Large intestine (tissue), 3 donors: ENCODE data around the gene MLLT3. TPM values are rescaled to one million over a fixed set of nuclear protein-coding genes. Genes with fewer than 3 reads are reported as not detected.
A peak's percentile ranks its signal among the peaks of the same experiment; 100 is the strongest.

ENCODE experiments used
- DNase-seq, 2 donors: peaks; one replicate each; pipeline versions ENCODE4 v3.0.0 to v3.0.0-alpha.2; 2013
- H3K27ac ChIP-seq: one replicate; pipeline ENCODE4 v1.5.1; 2013; ENCODE audit warnings: low read length
- H3K27me3 ChIP-seq: 2 replicates; pipeline ENCODE4 v1.6.1; 2013; ENCODE audit warnings: low read length; ENCODE audit not compliant: control insufficient read depth, insufficient read depth
- H3K36me3 ChIP-seq: 2 replicates; pipeline ENCODE4 v1.6.1; 2013; ENCODE audit warnings: low read length; ENCODE audit not compliant: control insufficient read depth, insufficient read depth
- H3K4me1 ChIP-seq: one replicate; pipeline ENCODE4 v1.6.1; 2013; ENCODE audit warnings: low read length; ENCODE audit not compliant: control insufficient read depth, insufficient read depth
- H3K4me3 ChIP-seq: one replicate; pipeline ENCODE4 v1.5.1; 2013; ENCODE audit warnings: low read length
- H3K9me3 ChIP-seq: one replicate; pipeline ENCODE4 v1.6.1; 2013; ENCODE audit warnings: mild to moderate bottlenecking, low read depth, low read length, moderate library complexity; ENCODE audit not compliant: control insufficient read depth
- WGBS: methylation state at CpG from one replicate; pipeline ENCODE4 v1.1.5; 2013; ENCODE audit warnings: low lambda C conversion rate; ENCODE audit not compliant: insufficient coverage; 5-methylcytosine and 5-hydroxymethylcytosine counted together
- polyA plus RNA-seq: library from polyadenylated mRNA; unstranded; fragments of 120-200 nt; gene quantifications from one replicate; pipeline ENCODE4 v1.2.1, GENCODE V29; 2013

Gene MLLT3
- polyA plus RNA-seq, 1 donor, result 25.0 TPM

DNA sequence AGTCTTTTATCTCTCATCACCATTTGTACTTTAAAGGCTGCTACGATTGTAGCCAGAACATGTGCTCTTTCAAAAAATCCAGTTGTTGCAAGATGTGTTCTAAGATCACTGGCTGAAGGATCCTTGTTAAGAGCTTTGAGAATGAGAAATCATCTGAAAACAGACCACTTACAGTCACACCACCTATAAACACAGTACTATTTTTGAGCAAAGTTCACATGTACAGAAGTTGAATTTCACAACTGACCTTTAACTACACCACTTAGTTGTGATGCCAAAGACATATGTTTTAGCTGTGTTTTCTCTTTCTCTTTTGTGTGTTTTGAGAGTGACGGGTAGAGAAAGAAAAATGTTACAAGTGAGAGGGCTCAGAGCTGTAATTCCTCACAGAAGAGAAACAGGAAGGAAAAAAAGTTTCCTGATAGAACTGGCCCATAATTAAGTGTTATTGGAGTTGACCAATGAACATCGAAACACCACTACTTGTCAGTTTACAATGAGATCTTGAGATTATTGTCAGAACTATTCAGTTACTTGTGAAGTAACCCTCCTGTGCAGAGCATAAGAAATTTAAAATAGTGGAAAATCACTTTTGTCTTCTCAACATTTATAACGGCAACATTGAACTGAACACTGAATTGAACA is 245.4 kb downstream of the MLLT3 start:
- Histone ChIP-seq H3K36me3 (no peaks in the 10 kb centered on the region), H3K4me3 (peak overlapping the region; percentile 24), H3K27ac (peak overlapping the region; percentile 65), H3K27me3 (no peaks in the 10 kb centered on the region), H3K9me3 (no peaks in the 10 kb centered on the region), H3K4me1 (peaks cover 6% of the 10 kb centered on the region)
- WGBS, result 67% methylated on average over 1 of the region's 4 CpGs
- DNase-seq, result peak; percentile 30 to 66

DNA sequence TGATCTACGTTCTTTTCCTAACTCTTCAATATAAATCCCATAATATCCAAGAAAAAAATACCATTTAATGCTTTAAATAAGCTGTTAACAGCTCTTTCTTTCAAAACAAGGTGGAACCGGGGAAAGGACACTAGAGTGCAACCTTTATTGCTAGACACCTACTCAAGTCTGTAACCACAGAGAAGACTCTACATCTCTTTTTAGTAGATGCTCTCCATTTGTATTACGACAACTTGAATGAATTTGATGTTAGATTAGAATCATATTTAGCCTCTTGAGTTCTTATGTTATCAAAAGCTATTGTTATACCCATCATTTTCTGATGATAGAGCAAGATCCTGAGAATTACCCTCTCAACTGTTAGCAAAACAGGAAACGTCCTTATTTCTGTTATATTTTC is 246.3 kb downstream of the MLLT3 start:
- no peak overlapping the region for H3K4me3 ChIP-seq
- DNase-seq, result no peak
- peaks cover 6% of the 10 kb centered on the region for H3K4me1 ChIP-seq
- H3K36me3 ChIP-seq, result no peaks in the 10 kb centered on the region
- no peaks in the 10 kb centered on the region for H3K27me3 ChIP-seq
- no peaks in the 10 kb centered on the region for H3K9me3 ChIP-seq
- 100% methylated on average over 2 of the region's 4 CpGs for WGBS
- peak overlapping the region; percentile 38 for H3K27ac ChIP-seq

DNA sequence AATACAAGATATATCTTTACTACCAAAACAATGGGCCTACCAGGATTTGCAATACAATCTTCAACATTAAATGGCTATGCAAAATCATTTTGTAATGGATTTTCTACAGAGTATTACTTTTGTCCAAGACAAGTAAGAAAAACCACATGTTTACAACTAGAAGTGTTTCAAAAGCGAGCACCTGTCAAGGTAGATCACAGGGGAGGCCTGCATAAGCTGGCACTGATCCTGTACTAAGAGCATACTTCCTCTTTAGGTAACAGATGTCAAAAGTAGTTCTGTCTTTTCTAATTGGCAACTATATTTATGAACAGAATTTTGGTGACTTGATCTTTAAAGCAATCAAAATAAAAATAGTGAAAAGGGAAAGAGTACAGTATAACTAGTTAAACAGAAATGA is 249.0 kb downstream of the MLLT3 start:
- H3K27ac ChIP-seq, result no peak overlapping the region
- H3K27me3 ChIP-seq, result no peaks in the 10 kb centered on the region
- DNase-seq, result no peak
- no peak overlapping the region for H3K4me3 ChIP-seq
- no peaks in the 10 kb centered on the region for H3K9me3 ChIP-seq
- H3K4me1 ChIP-seq, result peaks cover 6% of the 10 kb centered on the region
- no peaks in the 10 kb centered on the region for H3K36me3 ChIP-seq
- no CpG with 5 or more reads among the region's 1 CpG for WGBS

DNA sequence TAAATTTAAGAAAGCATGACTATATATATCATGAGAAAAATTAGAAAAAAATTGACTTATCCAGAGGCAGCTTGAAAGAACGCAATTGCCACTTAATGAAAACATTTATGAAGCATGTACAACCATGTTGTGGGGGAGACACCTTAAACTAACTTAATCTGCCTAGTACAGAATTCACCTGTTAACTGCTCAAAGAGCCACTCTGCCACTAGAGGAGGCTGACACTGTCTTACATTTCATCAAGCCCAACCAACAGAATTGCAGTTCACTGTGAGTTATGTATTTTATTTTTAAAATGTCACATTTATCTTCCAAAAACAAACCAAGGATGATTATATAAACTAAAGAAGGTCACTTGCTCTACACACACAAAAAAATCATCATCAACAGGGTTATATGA is 252.9 kb downstream of the MLLT3 start:
- DNase-seq, result no peak
- Histone ChIP-seq H3K9me3 (no peaks in the 10 kb centered on the region), H3K36me3 (no peaks in the 10 kb centered on the region), H3K27ac (no peak overlapping the region), H3K4me3 (no peak overlapping the region), H3K4me1 (no peaks in the 10 kb centered on the region), H3K27me3 (no peaks in the 10 kb centered on the region)
- WGBS, result no CpG with 5 or more reads among the region's 1 CpG

DNA sequence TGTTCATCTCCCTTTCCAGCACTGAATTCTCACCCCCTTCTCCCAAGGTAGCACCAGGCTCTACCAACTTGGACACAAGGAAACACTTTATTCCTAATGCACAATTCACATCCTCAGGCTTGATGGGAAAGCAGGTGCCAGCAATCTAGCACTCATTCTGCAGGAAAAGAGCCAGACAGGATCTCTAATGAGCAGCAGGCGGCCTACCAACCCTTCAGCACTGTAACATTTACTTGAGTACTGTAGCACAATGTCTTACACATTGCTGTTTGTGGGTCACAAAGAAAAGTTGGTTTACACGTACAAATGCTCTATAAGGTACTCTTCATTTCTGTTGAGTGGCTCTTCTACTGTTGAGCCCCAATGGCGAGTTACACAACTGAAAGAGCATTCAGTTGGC is 254.4 kb downstream of the MLLT3 start:
- Histone ChIP-seq H3K36me3 (peaks cover 6% of the 10 kb centered on the region), H3K9me3 (no peaks in the 10 kb centered on the region), H3K27me3 (no peaks in the 10 kb centered on the region), H3K4me3 (no peak overlapping the region), H3K4me1 (no peaks in the 10 kb centered on the region), H3K27ac (no peak overlapping the region)
- DNase-seq, result no peak
- WGBS, result no CpG with 5 or more reads among the region's 3 CpGs

DNA sequence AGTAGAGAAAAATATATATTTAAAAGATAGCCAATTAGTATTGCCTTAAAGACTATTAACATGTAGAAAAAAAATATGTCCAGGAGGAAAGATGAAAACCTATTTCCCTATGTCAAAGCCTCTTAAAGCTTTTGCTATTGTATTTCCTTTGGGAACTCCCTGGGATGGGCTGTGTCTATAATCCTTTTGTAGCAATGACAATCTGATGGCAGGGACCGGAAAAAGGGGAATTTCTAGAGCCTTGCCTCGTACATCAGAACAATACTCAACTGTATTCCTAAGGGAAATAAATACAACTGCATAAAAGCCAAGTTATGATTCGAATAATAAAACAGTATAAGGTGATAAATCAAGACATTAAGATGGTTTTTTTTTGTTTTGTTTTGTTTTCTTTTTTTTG is 257.3 kb downstream of the MLLT3 start:
- H3K36me3 ChIP-seq, result peaks cover 19% of the 10 kb centered on the region
- no peak overlapping the region for H3K4me3 ChIP-seq
- no peaks in the 10 kb centered on the region for H3K9me3 ChIP-seq
- no peak overlapping the region for H3K27ac ChIP-seq
- no peaks in the 10 kb centered on the region for H3K27me3 ChIP-seq
- no peaks in the 10 kb centered on the region for H3K4me1 ChIP-seq
- 80% methylated on average over 1 of the region's 3 CpGs for WGBS
- no peak for DNase-seq

DNA sequence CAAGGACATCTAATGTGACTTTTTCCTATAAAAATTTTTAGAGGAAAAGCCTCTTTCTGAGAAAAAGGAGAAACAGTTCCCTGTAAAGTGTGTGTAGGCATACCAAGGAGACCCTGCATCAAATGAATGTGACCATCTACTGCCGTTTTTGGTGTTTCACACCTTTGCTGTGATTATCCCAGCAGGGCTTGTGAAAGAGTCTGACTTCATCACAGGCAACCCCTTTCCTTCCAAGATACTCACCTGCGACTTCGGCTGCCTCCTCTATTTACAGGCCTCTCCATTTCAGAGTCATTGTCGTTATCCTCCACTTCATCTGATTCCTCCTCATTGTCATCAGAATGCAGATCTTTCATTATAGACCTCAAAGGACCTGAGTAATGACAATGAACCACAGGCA is 259.1 kb downstream of the MLLT3 start:
- 80% methylated on average over 2 of the region's 4 CpGs for WGBS

DNA sequence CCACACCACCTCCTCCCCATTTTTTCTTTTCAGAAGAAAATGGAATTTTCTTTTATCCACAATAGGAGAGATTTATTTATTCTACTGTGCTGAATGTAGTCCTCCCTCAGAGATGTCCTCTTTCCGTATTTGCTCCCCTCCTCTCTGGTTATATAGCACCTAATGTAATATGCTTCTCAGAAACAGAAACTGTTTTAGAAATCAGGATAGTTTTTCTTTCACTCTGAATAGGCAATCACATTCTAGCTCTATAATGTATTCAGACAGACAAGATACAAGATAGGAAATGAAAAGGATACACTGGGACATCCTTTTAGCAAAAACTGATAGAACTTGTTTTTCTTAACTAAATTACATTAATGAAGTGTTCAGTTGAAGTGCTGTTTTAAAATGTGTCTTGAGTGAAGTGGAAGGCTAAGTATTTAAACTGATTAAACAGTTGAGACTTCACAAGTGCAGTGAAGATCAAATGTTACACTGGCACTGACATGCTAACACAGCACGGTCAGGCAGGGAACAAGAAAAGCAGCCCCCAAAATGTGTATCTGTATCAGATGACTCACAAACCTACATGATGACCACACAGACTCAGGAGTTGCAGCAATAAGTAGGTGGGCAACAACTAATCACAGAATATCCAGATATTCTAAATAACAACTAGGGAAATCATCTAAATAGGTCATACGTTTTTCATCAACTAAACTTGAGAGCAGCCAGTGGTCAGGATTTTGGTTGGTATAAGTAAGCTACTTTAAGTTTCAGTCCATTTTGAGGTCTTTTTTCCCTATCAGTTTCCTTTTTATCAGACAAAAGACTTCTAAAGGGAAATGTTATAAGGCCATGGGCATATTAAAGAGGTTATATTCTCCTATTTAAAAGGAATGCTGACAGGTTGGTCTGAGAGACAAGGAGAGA is 260.4 kb downstream of the MLLT3 start:
- no peaks in the 10 kb centered on the region for H3K27me3 ChIP-seq
- WGBS, result 60% methylated on average over 1 of the region's 3 CpGs
- H3K9me3 ChIP-seq, result no peaks in the 10 kb centered on the region
- no peak overlapping the region for H3K27ac ChIP-seq
- H3K36me3 ChIP-seq, result peaks cover 19% of the 10 kb centered on the region
- H3K4me1 ChIP-seq, result peaks cover 7% of the 10 kb centered on the region
- no peak for DNase-seq
- H3K4me3 ChIP-seq, result no peak overlapping the region

More for the DNA sequence above, 259.1 kb downstream of the MLLT3 start:
- Histone ChIP-seq H3K36me3 (peaks cover 19% of the 10 kb centered on the region), H3K4me1 (no peaks in the 10 kb centered on the region), H3K9me3 (no peaks in the 10 kb centered on the region), H3K27ac (no peak overlapping the region), H3K4me3 (no peak overlapping the region), H3K27me3 (no peaks in the 10 kb centered on the region)
- DNase-seq, result no peak

DNA sequence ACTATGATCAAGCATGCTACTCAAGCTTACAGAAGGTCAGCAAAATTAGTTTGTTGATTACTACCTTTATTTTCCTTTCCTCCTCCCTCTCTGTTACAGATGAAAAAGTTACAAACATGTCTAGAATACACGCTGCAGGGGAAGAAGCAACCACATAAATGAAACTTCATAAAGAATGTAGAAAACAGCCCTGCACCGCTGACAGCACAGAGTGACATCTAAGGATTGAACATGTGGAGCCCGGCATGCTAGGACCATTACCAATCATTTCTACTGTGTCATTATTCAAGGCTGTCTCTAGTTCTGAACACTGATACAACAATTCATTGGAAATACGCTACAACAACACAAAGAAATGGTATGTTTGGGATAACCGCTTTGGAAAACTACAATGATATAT is 261.1 kb downstream of the MLLT3 start:
- no peak for DNase-seq
- Histone ChIP-seq H3K36me3 (peaks cover 19% of the 10 kb centered on the region), H3K4me3 (no peak overlapping the region), H3K27ac (no peak overlapping the region), H3K27me3 (no peaks in the 10 kb centered on the region), H3K9me3 (no peaks in the 10 kb centered on the region), H3K4me1 (peaks cover 14% of the 10 kb centered on the region)
- 100% methylated on average over 1 of the region's 5 CpGs for WGBS

DNA sequence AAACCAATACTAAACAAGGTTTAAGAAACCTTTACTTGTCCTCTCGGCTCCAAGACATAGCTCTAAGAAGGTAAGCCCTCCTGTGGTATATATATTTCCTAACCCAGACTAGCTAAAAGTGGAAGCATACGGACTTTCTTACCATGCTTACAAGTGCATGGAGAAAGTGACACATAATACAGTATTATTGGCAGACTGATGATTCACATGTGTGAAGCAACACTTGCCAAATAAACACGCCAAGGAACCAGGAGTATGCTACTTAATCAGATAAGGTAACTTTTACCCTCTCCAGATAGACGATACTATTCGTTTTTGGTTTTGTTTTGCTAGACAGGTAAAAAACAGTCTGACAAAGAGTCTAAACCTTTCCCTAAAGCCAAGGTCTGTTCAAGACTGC is 264.1 kb downstream of the MLLT3 start:
- no peaks in the 10 kb centered on the region for H3K9me3 ChIP-seq
- H3K4me1 ChIP-seq, result peaks cover 14% of the 10 kb centered on the region
- WGBS, result no CpG with 5 or more reads among the region's 5 CpGs
- no peak overlapping the region for H3K27ac ChIP-seq
- H3K4me3 ChIP-seq, result no peak overlapping the region
- DNase-seq, result peak; percentile 29 to 51
- H3K36me3 ChIP-seq, result peaks cover 19% of the 10 kb centered on the region
- H3K27me3 ChIP-seq, result no peaks in the 10 kb centered on the region
